NCI-H1048 (cell line): ENCODE results near the gene FAM184A.
"Not testable (repeated sequence)": the region's sequence is repeated elsewhere in the genome, so short reads cannot be mapped to it uniquely, and the experiment has no call there.

Source experiments
- DNase-seq: peaks from one replicate; lab custom pipeline; 2025; lab: John Stamatoyannopoulos, UW

FAM184A gene, protein sequence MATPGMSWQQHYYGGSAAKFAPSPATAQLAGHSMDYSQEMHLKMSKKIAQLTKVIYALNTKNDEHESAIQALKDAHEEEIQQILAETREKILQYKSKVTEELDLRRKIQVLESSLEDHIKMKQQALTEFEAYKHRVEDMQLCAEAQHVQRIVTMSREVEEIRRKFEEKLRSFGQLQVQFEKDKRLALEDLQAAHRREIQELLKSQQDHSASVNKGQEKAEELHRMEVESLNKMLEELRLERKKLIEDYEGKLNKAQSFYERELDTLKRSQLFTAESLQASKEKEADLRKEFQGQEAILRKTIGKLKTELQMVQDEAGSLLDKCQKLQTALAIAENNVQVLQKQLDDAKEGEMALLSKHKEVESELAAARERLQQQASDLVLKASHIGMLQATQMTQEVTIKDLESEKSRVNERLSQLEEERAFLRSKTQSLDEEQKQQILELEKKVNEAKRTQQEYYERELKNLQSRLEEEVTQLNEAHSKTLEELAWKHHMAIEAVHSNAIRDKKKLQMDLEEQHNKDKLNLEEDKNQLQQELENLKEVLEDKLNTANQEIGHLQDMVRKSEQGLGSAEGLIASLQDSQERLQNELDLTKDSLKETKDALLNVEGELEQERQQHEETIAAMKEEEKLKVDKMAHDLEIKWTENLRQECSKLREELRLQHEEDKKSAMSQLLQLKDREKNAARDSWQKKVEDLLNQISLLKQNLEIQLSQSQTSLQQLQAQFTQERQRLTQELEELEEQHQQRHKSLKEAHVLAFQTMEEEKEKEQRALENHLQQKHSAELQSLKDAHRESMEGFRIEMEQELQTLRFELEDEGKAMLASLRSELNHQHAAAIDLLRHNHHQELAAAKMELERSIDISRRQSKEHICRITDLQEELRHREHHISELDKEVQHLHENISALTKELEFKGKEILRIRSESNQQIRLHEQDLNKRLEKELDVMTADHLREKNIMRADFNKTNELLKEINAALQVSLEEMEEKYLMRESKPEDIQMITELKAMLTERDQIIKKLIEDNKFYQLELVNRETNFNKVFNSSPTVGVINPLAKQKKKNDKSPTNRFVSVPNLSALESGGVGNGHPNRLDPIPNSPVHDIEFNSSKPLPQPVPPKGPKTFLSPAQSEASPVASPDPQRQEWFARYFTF

DNA sequence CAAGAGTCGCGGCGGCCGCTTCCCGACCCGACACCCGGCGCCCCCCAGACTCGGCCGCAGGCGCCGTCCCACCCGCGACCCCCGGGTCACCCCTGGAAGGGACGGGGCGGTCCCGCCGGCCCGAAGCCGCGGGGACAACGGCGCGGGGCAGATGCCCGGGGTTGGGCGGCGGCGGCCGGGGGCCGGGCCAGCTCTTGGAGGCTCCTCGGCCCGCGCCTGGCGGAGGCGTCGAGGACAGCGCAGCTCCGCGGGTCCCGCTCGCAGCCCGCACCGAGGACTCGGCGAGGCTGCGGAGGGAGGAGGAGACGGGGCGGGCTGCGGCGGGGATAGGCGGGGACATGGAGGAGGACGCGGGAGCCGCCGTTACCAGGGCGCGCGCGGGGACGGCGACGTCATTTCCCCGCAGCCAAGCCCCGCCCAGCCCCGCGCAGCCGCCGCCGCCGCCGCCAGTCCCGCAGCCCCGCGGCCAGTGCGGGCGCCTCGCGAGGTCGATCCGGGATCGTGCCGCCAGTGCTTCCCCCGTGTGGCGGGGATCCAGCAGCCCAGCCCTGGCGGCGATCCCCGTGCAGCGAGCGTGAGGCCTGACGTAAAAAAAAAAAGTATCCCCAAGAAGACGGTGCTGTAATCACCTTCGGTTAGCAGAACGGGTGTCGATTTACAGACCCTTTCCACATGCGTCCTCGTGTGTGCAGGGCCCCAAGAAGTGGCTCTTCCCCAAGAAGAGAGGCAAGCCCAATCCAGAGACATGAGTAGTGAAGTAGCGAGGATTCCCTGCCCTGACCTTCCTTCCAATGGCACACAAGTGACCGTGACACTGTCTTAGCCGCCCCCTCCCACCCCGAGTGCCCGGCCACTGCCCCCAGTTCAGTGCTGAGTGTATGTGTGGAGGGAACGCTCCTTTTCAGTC is at the start of gene FAM184A:
Gene FAM184A, minus strand, starts transcription at position 289 of the 907 bp plus-strand sequence. CDS start 365 bp downstream, outside the sequence.
- no peak for DNase-seq

DNA sequence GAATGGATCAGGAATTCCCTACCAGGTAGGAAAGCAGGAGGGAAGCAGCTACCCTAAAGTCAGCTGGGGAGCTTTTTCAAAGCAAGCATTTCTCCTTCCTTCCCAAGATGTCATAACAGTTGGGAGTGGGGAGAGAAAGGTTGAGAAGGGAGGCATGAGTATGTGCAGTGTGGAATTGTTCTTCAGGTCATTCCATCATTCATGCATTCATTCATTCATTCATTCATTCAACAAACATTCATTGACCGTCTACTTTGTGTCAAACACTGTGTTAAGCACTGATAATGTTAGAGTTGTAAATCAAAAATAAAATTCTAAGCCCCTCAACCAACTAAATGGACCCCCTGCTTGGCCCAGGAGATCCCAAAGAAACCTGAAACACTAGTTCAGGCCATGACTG is 49.2 kb upstream of the FAM184A start:
- no peak for DNase-seq

DNA sequence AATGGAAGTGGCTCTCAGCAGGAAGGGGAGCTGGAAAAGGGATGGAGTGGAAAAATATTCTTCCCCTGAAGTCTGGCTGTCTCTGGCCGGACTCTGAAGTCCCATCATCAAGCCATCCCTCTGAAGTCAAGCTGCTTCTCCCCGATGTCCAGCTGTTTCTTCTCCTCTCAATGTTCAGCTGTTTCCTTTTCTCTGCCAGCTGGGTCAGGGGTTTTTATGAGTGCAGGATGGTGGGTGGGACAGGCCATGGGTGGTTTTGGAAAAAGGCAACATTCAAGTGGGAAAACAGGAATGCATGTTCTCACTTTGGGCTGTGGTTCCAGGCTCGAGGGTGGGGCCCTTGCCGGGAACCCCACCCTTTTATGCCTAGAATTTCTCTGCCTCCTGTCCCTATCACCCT is 48.4 kb upstream of the FAM184A start:
- no peak for DNase-seq

DNA sequence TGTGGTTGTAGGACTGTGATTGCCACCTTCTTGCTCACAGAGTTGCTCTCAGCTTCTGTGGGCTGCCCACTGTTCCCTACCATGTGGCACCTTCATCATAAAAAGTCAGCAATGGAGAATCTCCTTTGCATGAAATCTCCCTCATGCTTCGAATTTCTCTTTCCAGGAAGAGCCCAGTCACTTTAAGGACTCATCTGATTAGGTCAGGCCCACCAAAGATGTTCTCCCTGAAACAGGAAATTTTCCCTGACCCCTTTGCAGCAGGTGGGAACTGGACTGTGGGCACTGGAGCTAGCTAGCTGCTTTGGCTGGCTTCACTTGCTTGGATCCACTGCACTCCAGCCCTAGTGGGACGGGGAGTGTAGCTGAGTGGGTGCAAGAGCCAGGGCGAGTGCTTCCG is 47.7 kb upstream of the FAM184A start:
- no peak for DNase-seq

DNA sequence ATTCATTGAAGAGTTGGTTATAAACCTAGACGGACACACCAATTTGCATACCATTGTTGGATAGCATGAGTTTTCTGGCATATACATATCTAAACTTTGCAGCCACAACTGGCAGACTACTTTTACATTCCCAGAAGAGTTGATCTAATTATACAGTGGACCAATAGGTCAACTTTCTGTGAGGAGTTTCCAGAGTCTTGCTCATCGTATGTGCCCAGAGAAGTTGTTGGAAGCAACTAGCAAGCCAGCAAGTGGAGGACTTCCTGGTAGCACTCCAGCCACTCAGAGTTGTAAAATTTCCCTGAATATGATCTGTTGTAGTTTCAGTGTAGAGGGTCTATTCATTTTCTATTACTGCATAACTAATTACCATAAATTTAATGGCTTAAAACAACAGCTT is 47.1 kb upstream of the FAM184A start:
- no peak for DNase-seq

DNA sequence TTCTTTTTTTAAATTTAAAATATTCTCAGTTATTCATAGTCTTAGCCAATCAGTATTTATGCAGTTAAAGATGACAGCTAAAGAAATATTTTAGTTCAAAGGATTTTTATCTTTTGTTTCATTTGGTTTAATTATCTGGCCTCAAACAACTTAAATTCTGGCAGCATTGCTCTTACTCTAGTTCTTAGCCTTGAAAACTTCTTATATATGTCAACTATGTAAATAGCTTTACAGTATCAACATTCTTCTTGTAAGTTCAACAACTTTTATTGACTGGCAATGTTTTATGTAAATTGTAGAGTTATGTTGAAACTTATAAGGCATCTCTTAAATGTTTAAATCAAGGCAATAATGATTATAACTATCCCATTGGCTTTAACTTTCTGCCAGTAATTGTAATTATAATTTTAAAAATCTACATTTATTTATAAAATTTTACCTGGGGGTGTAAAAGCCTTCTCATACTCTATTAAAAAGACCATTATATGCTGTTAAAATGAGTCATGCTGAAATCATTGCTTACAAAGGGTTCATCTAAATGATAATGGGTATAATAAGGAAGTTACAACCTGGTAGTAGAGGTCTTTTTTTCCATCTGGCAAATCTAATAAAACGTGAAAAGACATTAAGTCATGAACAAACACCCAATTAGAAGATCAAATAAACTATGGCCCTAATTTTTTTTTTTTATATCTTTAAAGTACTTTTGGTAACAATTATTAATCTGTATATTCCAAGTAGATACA is 45.8 kb upstream of the FAM184A start:
- DNase-seq: no peak

DNA sequence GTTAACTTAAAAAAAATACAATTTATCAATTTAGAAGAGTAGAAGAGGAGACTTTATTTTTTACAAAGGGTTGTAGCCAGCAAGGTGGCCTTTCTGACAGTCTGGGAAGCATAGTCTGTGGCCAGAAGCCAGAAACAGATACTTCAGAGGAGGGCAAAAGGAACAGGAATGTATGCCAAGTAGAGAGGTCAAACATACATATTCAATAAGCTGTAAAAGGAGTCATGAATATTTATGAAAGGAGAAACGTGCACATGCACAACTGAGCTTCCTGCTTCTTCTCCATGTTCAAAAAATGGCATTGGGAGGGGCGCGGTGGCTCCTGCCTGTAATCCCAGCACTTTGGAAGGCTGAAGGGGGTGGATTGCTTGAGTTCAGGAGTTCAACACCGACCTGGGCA is 43.9 kb upstream of the FAM184A start:
- DNase-seq: no peak

DNA sequence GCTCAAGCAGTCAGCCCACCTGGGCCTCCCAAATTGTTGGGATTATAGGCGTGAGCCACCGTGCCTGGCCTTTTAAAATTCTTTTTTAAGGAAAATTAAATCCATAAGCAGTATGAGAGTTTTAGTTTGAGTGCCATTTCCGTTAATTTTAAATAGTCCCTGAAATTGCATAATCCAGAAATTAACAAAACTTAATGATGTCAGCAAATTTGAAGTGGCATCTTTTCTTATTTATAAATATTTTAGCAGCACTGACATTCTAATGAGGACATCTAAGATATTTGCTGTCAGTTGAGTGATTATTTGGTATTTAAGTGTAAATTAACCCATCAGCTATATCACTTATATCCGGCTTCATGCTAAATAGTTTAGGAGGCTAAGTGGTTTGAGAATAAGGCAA is 42.9 kb upstream of the FAM184A start:
- no peak for DNase-seq

DNA sequence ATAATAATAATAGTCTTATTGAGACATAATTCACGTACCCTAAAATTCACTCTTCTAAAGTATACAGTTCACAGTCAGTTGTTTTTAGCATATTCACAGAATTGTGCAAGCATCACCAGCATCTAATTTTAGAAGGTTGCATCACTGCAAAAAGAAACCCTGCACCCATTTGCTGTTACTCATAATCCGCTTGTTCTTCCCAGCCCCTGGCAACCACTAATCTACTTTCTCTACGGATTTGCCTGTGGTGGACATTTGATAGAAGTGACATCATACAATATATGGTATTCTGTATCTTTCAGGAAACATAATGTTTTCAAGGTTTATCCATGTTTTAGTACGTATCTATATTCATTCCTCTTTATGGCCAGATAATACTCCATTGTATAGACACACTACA is 41.5 kb upstream of the FAM184A start:
- no peak for DNase-seq

DNA sequence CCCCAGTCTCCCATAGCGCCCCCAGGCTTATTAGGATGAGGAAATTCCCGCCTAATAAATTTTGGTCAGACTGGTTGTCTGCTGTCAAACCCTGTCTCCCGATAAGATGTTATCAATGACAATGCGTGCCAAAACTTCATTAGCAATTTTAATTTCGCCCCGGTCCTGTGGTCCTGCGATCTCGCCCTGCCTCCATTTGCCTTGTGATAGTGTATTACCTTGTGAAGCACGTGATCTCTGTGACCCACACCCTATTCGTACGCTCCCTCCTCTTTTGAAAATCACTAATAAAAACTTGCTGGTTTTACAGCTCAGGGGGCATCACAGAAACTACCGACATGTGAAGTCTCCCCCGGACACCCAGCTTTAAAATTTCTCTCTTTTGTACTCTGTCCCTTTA is 40.6 kb upstream of the FAM184A start:
- not testable (repeated sequence) for DNase-seq

DNA sequence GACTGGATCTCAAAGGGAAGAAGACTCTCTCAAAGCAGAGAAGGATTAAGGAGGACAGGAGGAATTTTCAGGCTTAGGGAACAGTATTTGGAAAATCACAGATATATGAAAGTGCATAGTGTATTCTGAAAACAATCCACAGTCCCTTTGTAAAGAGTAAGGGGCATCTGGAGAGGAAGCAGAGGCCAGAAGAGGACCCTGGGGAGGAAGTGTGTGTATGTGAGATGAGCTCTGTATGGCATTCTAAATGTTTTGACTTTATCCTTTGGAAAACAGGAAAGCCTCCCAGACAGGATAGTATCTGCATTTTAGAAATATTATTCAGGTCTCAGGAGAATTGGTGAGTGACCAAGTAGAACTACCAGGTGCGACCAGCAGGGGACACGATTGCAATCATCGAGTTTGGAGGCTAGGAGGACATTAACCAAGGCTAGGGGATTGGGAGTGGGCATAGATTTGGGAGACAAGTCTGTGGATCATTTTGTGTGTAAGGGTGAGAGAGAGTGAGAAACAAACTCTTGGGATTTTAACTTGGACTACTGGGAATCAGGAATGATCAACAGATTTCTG is 38.3 kb upstream of the FAM184A start:
- no peak for DNase-seq

DNA sequence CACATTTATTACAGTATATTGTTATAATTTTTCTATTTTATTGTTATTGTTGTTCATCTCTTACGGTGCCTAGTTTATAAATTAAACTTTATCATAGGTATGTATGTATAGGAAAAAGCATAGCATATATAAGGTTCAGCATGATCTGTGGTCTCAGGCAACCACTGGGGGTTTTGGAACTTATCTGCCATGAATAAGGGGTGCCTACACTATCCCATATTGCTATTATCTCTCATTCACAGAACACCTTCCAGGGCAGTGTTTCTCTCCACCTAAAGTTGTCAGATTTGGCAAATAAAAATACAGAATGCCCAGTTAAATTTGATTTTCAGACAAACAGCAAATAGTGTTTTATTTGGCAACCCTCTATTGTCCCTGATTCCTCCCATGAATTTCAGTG is 35.5 kb upstream of the FAM184A start:
- DNase-seq: no peak

DNA sequence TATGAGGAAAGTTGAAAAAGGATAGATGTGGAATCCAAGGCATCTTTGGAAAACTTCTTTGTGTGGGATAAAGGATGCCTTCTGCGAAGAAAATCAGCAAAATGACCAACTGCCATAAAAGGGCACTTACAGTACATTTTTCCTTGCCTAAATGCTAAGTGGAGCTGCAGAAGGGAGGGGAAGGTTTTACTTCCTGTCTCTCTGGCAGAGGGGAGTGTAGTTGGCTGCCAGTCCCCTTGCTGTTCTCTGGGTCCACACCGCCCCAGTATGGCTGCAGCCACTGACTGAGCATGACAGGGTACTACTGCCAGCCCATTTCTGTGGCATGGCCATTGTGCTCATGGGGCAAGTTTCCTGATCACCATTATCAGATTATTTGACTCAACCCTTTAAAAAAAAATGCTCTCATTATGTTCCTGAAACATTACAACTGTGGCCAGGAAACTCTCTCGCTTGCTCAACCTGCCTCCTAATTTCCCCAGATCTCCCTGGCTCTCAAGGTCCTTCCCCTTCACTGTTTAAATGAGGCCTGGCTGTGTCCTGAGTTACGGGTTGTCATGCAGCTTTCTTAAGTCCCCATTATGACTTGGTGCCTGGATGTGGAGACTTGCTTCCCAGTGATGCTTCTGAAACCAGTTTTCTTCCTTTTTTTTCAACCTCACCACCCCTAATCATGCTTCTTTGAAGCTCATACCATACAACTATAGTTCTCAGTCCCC is 34.5 kb upstream of the FAM184A start:
- no peak for DNase-seq

DNA sequence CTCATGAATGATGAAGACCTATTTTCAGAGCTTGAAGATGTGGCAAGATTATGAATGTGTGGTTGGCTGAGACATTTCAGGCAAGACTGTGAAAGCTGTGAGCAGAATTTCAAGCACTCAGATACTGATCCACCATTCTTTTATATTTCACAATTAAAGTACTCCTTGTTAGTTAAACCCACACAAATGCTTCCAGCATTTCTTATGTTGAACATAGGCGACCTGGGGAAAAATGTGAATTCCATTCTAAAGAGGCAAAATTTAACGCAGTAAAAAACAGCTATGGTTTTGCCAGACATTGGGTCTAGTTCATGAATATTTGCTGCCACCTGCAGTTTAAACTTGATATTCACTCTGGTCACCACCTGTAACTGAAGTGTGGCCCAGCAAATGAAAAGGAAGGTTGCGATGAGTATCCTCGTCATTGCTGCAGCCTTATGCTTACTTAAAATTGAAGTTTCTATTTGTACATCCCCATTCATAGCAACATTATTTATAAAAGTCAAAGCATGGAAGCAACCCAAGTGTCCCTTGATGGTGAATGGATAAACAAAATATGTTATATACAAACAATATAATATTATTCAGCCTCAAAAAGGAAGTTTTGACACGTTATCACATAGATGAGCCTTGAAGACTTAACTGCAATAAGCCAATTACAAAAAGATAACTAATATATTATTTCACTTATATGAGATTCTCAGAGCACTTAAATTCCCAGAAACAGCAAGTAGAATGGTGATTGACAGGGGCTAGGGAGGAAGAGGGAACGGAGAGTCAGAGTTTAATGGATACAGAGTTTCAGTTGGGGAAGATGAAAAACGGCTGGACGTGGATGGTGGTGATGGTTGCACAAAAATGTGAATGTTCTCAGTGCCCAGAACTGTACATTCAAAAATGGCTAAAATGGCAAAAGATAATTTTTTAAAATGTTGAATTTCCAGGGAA is 32.4 kb upstream of the FAM184A start:
- DNase-seq: no peak

DNA sequence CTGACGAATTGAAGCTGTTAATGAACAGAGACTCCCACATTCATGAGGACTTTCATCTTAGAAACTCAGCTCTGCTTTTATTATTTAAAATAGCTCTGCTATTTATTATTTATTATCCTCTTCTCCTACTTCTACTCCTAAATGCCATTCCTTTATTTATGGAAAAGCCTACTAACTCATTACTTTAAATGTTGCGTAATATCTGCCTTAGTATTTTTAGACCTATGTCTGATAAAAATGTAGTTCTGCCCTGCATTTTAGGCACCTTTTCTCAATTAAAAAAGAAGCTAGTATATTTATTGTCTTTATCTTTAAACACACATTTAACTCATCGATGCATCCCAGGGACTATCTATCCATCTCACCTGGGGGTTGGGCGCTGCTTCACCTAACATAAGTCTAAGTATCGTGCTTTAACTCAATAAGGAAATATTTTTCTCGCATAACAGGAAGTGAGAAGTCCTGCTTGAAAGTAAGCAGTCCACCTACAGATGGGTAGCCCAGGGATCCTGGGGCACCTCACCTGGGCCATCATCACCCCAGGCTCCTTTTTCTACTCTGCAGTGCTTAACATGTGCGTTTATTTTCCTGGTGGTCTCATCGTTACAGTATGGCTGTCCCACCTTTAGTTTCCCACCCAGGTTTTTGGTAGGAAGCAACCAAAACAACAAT is 31.3 kb upstream of the FAM184A start:
- no peak for DNase-seq

DNA sequence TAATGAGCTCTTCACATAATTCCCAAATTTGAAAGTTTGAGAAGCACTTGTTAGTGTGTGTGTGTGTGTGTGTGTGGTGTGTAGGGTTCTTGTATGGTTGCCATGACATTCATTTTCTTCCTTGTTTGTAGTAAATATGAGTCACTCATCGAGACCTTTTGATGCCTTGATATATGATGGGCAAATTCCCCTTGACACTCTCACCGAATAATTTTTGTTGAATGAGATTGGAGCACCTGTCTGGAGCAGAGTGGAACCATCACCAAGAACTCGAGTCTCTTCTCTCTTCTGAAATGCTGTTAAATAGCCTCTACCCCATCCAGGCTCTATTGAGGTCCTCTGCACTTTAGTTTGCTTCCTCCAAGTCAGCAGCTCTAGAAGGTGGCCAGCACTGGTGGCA is 29.6 kb upstream of the FAM184A start:
- DNase-seq: no peak

DNA sequence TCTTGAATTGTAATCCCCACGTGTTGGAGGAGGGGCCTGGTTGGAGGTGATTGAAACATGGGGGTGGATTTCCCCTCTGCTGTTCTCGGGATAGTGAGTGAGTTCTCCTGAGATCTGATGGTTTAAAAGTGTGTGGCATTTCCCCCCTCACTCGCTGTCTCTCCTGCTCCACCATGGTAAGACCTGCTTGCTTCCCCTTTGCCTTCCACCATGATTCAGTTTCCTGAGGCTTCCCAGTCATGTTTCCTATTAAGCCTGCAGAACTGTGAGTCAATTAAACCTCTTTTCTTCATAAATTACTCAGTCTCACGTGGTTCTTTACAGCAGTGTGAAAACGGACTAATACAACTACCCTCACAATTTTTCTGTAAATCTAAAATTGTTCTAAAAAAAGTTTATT is 26.8 kb upstream of the FAM184A start:
- no peak for DNase-seq

DNA sequence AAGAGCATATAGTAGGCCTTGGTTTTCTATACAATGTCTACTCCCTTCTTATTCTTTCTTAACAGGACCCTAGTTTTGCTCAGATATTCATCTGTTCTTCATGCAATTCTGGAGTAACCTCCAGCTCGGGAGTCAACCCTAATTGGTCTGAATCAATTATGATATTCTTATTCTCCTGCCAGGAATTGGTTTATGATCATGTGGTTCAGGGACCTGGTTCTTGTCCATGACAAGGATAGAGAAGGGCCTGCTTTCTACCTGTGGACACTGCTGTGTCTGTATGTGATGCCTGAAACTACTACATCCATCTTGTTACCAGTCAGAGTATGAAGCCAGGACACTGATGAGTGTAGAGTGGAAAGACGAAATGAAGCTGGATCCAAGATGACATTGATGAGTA is 24.4 kb upstream of the FAM184A start:
- DNase-seq: no peak
